ENCODE data around the gene CFAP157. TPM values are rescaled to one million over a fixed set of nuclear protein-coding genes. Genes with fewer than 3 reads are reported as not detected.

Gene CFAP157
- total and polyA plus RNA-seq, 2 of the 13 experiments (the other 11 are each of a cell fraction or from before 2014, with no cell fraction given), result 0.07 TPM; not detected in 1

DNA sequence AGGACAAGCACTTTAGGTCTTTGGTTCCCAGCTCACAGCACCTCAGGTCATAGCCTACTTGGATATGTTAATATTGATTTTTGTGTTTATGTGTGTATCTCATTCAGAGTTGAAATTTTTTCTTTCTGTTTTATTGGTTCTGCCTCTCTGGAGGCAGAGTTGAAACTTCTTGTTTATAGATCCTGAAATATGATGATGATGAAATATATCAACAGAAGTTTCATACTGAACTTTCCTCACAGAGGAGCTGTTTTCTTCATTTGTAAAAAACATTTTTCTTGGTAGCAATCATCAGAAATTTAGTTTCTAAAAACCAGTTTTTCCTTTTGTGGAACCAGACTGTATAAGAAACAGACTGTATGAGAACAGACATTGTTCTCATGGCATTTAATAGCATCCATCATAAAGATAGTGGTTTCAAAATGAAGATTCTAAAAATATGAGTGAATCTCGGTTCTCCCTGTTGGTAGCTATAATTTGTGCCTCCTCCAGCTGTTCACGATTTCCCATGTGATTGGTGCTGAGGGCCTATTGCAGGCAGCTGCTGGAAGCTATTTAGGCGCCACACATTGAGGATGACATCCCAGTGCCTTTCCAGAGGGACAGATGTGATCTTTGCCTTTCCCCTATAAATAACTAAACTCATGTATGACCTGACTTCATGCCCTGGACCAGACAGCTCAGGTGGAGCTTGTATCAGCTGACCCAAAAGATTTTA, 39.5 kb upstream of the CFAP157 start:
- no peak overlapping the region for H3K4me3 ChIP-seq (replicated peaks in 1 of 3; ENCODE audit: insufficient read depth in 1 of 3, low read depth in 2 of 3, low read length in 3 of 3)
- no peak overlapping the region for H3K4me2 ChIP-seq (ENCODE audit: low read depth, low read length)
- H3K36me3 ChIP-seq (replicated peaks in 1 of 2; ENCODE audit: control insufficient read depth in 1 of 2, insufficient read depth in 2 of 2, low read length in 2 of 2), result no peaks in the 10 kb centered on the region
- DNase-seq (ENCODE audit: low spot score), result no peak
- no peak overlapping the region for H2AFZ ChIP-seq (ENCODE audit: low read length)
- H3K4me1 ChIP-seq (ENCODE audit: insufficient read depth, low read length), result peaks cover 24% of the 10 kb centered on the region
- WGBS (ENCODE audit: low lambda C conversion rate), result 48% methylated on average over 2 of the region's 3 CpGs
- no peaks in the 10 kb centered on the region for H3K27me3 ChIP-seq (ENCODE audit: control insufficient read depth in 1 of 2, insufficient read depth in 2 of 2, low read length in 2 of 2)
- no peaks in the 10 kb centered on the region for H3K79me2 ChIP-seq (ENCODE audit: insufficient read depth, low read length)
- no peaks in the 10 kb centered on the region for H3K9me3 ChIP-seq (ENCODE audit: low read length)
- CTCF ChIA-PET (ENCODE audit: low intra/inter-chr PET ratio, low total read pairs), result no interaction called here
- TF ChIP-seq, protein P1, sequence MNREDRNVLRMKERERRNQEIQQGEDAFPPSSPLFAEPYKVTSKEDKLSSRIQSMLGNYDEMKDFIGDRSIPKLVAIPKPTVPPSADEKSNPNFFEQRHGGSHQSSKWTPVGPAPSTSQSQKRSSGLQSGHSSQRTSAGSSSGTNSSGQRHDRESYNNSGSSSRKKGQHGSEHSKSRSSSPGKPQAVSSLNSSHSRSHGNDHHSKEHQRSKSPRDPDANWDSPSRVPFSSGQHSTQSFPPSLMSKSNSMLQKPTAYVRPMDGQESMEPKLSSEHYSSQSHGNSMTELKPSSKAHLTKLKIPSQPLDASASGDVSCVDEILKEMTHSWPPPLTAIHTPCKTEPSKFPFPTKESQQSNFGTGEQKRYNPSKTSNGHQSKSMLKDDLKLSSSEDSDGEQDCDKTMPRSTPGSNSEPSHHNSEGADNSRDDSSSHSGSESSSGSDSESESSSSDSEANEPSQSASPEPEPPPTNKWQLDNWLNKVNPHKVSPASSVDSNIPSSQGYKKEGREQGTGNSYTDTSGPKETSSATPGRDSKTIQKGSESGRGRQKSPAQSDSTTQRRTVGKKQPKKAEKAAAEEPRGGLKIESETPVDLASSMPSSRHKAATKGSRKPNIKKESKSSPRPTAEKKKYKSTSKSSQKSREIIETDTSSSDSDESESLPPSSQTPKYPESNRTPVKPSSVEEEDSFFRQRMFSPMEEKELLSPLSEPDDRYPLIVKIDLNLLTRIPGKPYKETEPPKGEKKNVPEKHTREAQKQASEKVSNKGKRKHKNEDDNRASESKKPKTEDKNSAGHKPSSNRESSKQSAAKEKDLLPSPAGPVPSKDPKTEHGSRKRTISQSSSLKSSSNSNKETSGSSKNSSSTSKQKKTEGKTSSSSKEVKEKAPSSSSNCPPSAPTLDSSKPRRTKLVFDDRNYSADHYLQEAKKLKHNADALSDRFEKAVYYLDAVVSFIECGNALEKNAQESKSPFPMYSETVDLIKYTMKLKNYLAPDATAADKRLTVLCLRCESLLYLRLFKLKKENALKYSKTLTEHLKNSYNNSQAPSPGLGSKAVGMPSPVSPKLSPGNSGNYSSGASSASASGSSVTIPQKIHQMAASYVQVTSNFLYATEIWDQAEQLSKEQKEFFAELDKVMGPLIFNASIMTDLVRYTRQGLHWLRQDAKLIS (CRISPR knock-in tag; IDR thresholded peaks at IDR 0.05), result no peak
- TF ChIP-seq, protein P2, sequence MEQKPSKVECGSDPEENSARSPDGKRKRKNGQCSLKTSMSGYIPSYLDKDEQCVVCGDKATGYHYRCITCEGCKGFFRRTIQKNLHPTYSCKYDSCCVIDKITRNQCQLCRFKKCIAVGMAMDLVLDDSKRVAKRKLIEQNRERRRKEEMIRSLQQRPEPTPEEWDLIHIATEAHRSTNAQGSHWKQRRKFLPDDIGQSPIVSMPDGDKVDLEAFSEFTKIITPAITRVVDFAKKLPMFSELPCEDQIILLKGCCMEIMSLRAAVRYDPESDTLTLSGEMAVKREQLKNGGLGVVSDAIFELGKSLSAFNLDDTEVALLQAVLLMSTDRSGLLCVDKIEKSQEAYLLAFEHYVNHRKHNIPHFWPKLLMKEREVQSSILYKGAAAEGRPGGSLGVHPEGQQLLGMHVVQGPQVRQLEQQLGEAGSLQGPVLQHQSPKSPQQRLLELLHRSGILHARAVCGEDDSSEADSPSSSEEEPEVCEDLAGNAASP (CRISPR knock-in tag; IDR thresholded peaks at IDR 0.05; ENCODE audit: borderline replicate concordance), result no peak
- TF ChIP-seq ZNF775 (CRISPR knock-in tag; IDR thresholded peaks at IDR 0.05; ENCODE audit: borderline replicate concordance), result no peak
- TF ChIP-seq ERF (CRISPR knock-in tag; IDR thresholded peaks at IDR 0.05), result no peak
- no peak for TF ChIP-seq ZNF292 (CRISPR knock-in tag; IDR thresholded peaks at IDR 0.05; ENCODE audit: borderline replicate concordance, low read depth)
- TF ChIP-seq BRCA1 (CRISPR knock-in tag; IDR thresholded peaks at IDR 0.05), result no peak
- TF ChIP-seq ZFP1 (CRISPR knock-in tag; IDR thresholded peaks at IDR 0.05), result no peak
- TF ChIP-seq, protein P3, sequence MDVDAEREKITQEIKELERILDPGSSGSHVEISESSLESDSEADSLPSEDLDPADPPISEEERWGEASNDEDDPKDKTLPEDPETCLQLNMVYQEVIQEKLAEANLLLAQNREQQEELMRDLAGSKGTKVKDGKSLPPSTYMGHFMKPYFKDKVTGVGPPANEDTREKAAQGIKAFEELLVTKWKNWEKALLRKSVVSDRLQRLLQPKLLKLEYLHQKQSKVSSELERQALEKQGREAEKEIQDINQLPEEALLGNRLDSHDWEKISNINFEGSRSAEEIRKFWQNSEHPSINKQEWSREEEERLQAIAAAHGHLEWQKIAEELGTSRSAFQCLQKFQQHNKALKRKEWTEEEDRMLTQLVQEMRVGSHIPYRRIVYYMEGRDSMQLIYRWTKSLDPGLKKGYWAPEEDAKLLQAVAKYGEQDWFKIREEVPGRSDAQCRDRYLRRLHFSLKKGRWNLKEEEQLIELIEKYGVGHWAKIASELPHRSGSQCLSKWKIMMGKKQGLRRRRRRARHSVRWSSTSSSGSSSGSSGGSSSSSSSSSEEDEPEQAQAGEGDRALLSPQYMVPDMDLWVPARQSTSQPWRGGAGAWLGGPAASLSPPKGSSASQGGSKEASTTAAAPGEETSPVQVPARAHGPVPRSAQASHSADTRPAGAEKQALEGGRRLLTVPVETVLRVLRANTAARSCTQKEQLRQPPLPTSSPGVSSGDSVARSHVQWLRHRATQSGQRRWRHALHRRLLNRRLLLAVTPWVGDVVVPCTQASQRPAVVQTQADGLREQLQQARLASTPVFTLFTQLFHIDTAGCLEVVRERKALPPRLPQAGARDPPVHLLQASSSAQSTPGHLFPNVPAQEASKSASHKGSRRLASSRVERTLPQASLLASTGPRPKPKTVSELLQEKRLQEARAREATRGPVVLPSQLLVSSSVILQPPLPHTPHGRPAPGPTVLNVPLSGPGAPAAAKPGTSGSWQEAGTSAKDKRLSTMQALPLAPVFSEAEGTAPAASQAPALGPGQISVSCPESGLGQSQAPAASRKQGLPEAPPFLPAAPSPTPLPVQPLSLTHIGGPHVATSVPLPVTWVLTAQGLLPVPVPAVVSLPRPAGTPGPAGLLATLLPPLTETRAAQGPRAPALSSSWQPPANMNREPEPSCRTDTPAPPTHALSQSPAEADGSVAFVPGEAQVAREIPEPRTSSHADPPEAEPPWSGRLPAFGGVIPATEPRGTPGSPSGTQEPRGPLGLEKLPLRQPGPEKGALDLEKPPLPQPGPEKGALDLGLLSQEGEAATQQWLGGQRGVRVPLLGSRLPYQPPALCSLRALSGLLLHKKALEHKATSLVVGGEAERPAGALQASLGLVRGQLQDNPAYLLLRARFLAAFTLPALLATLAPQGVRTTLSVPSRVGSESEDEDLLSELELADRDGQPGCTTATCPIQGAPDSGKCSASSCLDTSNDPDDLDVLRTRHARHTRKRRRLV (CRISPR knock-in tag; IDR thresholded peaks at IDR 0.05), result no peak
- no peak for TF ChIP-seq ZNF549 (CRISPR knock-in tag; IDR thresholded peaks at IDR 0.05)
- POLR2A ChIA-PET, result no interaction called here
- H3K27ac ChIP-seq (ENCODE audit: extremely low read length, insufficient read depth, low read length), result no peak overlapping the region
- FAIRE-seq, result no peak
- intact Hi-C loops (cut with micrococcal nuclease; ENCODE audit: unreplicated experiment), result no loop called here
- ATAC-seq, result no peak
- H4K20me1 ChIP-seq (ENCODE audit: insufficient read depth, low read length), result no peaks in the 10 kb centered on the region
- no TSS peak for BruUV-seq (replicated peaks)
- in situ Hi-C loops (cut with HindIII; ENCODE audit: extremely low pct_ligation_motif_present, low pct_unique_long_range_greater_than_20kb), result no loop called here
- H3K9ac ChIP-seq (ENCODE audit: insufficient read depth, low read depth, low read length), result no peak overlapping the region
